NCI-H2227 (cell line): Measurements from ENCODE around the gene SMIM5.
A peak's percentile ranks its signal among the peaks of the same experiment; 100 is the strongest.

Experiments used
- DNase-seq: peaks from one replicate; lab custom pipeline; 2025; ENCODE audit not compliant: unreplicated experiment; lab: John Stamatoyannopoulos, UW

The SMIM5 gene

GRCh38 chr17:75639327-75639726, 6.1 kb downstream of the SMIM5 start:
- no peak for DNase-seq

- no peak for DNase-seq
Observed at GRCh38 chr17:75639771-75640555, 6.7 kb downstream of the SMIM5 start.

GRCh38 chr17:75640556-75641119, 7.4 kb downstream of the SMIM5 start:
- DNase-seq, result no peak

GRCh38 chr17:75641343-75641742, 8.1 kb downstream of the SMIM5 start:
- no peak for DNase-seq

GRCh38 chr17:75642182-75642783, 9.0 kb downstream of the SMIM5 start:
- DNase-seq, result no peak

GRCh38 chr17:75642784-75643642, 9.8 kb downstream of the SMIM5 start:
- DNase-seq, result no peak

GRCh38 chr17:75643643-75644017, 10.4 kb downstream of the SMIM5 start:
- DNase-seq, result no peak

- no peak for DNase-seq
Observed at GRCh38 chr17:75645501-75645888, 12.3 kb downstream of the SMIM5 start.

- no peak for DNase-seq
Observed at GRCh38 chr17:75645889-75646637, 12.8 kb downstream of the SMIM5 start.

GRCh38 chr17:75646638-75646992, 13.4 kb downstream of the SMIM5 start:
- no peak for DNase-seq

GRCh38 chr17:75647061-75647460, 13.8 kb downstream of the SMIM5 start:
- DNase-seq, result no peak

- DNase-seq, result no peak
Observed at GRCh38 chr17:75647921-75648320, 14.7 kb downstream of the SMIM5 start.

- DNase-seq, result no peak
Observed at GRCh38 chr17:75649687-75650086, 16.5 kb downstream of the SMIM5 start.

GRCh38 chr17:75650874-75651273, 17.6 kb downstream of the SMIM5 start:
- no peak for DNase-seq

- no peak for DNase-seq
Observed at GRCh38 chr17:75652341-75652740, 19.1 kb downstream of the SMIM5 start.

- DNase-seq, result peak; percentile 65
Observed at GRCh38 chr17:75652934-75653549, 19.8 kb downstream of the SMIM5 start.

GRCh38 chr17:75654176-75654575, 20.9 kb downstream of the SMIM5 start:
- DNase-seq, result no peak

- DNase-seq, result no peak
Observed at GRCh38 chr17:75658237-75658636, 25.0 kb downstream of the SMIM5 start.

GRCh38 chr17:75661531-75661930, 28.3 kb downstream of the SMIM5 start:
- DNase-seq, result no peak

- no peak for DNase-seq
Observed at GRCh38 chr17:75662511-75662910, 29.3 kb downstream of the SMIM5 start.
